Measurements from ENCODE around the gene PITPNC1.
"Not testable (repeated sequence)": the region's sequence is repeated elsewhere in the genome, so short reads cannot be mapped to it uniquely, and the experiment has no call there.

PITPNC1 gene
- 13.0 to 34.9 (median 24.7) reads per million in 18 experiments for total RNA-seq

DNA sequence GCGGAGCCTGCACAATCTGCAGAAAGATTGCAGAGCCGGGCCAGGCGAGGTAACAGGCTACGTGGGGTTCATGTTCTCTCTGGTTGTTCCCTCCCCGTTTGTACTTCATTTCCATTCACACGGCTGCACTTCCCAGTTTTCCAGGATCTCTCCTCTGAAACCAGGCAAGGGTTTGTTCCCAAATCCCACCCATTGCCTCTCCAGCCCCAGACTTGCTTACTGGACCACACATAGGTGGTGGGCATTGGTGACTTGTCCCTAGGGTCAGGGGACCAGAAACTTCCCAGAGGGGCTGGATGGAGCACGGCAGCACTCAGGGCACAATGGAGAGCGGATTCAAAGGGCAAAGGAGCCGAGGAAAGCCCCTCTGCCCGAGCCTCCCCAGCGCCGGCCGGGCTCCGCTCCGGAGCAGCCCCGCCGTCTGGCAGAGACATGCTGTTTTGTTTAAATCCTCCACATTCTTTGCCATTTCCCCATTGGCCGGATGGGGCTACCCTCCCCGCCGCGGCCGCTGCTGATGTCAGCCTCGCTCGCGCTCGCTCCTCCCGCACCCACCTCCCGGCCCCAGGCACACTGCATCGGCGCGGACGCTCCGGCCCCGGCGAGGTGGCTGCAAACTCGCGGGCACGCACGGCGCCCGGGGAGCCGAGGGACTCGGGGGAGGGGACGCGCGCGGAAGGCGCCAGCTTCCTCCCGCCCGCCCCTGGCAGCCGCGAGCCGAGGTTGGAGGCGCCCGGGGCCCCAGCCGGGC is at the start of gene PITPNC1:
PITPNC1 (plus strand) TSS at position 545 of the 751 bp plus-strand sequence.
- DNase-seq = peak; percentile 87 to 90

DNA sequence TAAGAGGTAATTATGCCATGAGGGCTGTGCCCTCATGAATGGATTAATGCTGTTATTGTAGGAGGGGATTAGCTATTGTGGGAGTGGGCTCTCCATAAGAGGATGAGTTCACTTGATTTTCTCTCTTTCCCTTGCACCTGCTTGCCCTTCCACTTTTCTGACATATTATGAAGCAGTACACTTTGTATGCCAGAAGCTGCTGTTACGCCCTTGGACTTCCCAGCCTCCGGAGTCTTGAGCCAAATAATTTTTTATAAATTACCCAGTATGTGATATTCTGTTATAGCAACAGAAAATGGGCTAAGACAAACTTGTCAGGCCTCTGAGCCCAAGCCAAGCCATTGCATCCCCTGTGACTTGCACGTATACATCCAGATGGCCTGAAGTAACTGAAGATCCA is 49.1 kb upstream of the PITPNC1 start:
- no peak for DNase-seq

DNA sequence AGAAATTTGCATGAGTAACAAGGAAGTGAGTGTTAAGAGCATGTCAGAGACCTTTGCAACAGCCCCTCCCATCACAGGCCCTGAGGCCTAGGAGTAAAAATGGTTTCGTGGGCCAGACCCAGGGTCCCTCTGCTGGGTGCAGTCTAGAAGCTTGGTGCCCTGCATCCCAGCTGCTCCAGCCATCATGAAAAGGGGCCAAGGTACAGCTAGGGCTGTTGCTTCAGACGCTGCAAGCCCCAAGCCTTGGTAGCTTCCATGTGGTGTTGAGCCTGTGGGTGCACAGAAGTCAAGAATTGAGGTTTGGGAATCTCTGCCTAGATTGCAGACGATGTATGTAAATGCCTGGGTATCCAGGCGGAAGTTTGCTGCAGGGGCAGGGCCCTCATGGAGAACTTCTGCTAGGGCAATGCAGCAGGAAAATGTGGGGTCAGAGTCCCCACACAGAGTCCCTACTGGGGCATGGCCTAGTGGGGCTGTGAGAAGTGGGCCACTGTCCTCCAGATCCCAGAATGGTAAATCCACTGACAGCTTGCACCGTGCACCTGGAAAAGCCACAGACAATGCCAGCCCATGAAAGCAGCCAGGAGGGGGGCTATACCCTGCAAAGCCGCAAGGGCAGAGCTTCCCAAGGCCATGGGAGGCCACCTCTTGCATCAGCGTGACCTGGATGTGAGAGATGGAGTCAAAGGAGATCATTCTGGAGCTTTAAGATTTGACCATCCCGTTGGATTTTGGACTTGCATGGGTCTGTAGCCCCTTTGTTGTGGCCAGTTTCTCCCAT is 45.5 kb upstream of the PITPNC1 start:
- DNase-seq = not testable (repeated sequence)

DNA sequence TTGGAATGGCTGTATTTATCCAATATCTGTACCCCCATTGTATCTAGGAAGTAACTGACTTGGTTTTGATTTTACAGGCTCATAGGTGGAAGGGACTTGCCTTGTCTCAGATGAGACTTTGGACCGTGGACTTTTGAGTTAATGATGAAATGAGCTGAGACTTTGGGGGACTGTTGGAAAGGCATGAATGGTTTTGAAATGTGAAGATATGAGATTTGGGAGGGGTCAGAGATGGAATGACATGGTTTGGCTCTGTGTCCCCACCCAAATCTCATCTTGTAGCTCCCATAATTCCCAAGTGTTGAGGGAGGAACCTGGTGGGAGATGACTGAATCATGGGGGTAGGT is 44.9 kb upstream of the PITPNC1 start:
- not testable (repeated sequence) for DNase-seq

DNA sequence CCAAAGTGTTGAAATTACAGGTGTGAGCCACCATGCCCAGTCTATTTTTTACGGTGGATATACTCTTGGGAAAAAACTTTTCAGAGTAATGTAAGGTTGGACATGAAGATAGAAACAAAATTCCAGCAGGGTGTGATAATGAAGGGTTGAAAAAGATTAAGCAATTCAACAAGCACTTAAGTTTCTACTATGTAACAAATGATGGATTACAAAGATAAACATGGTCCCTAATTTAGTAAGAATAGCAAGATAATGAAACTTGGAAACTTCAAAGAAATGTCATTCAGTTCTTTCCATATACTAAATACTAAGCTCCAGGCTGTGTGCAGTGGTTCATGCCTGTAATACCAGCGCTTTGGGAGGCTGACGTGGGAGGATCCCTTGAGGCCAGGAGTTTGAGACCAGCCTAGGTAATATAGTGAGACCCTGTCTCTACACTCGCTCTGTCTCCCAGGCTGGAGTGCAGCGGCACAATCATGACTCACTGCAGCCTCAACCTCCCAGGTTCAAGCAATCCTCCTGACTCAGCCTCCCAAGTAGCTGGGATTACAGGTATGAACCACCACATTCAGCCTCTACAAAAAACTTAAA is 41.7 kb upstream of the PITPNC1 start:
- DNase-seq = no peak

DNA sequence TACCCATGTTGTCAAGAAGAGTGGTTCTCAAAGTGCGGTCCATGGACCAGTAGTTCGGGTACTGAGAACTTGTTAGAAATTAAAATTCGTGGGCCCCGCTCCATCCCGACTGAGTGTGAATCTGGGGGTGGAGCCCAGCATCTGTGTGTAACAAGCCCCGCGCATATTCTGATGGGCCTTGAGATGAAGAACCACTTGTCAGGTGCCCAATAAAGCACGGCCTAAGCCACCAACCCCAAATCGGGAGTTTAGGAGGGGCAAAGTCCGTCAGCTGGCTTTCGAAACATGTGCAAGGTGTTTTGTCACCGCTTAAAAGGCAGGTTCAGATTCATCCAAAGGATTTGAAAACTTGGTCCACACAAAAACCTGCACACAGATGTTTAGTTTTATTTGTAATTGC is 40.2 kb upstream of the PITPNC1 start:
- DNase-seq = no peak

DNA sequence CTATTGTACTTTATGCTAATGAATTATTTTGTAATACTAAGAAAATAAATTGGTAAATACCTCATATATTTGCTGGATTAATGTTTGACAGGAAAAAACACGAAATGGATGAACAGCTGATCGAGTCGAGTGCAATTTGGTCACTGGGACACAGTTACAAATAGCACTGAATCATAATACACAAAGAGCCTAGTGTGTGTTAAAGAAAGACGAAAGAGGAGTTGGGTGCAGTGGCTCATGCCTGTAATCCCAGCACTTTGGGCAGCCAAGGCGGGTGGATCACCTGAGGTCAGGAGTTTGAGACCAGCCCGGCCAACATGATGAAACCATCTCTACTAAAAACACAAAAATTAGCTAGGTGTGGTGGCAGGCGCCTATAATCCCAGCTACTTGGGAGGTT is 38.7 kb upstream of the PITPNC1 start:
- not testable (repeated sequence) for DNase-seq

DNA sequence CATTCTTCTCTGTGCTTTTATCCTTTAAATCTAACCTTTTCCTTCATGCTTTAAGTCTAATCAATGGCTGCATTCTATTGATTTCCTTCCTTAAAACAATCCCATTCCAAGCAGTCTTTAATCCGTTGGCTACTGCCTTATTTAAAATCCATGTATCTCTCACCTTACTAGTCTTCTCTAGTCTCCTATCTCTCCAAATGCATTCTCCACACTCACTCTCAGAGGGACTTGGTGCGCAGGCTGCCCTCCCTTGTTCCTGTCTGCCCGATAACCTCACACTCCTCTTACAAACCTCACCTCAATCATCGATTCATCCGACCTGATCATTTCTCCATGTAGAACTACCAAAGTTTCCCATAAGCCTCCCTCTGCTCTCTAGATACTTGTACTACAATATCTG is 33.8 kb upstream of the PITPNC1 start:
- DNase-seq = no peak

DNA sequence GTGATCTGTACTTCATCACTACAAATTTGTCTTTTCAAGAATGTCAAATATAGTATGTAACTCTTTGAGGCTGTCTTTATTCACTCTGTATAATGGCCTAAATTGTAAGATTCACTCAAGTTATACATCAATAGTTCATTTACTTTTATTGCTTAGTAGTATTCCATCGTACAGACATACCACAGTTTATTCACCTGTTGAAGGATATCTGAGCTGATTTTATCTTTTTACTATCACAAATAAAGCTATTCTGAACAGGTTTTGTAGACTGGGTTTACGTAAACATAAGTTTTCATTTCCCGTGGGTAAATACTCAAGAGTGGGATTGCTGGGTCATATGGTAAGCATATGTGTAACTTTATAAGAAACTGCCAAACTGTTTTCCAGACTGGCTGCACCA is 29.3 kb upstream of the PITPNC1 start:
- DNase-seq = no peak

DNA sequence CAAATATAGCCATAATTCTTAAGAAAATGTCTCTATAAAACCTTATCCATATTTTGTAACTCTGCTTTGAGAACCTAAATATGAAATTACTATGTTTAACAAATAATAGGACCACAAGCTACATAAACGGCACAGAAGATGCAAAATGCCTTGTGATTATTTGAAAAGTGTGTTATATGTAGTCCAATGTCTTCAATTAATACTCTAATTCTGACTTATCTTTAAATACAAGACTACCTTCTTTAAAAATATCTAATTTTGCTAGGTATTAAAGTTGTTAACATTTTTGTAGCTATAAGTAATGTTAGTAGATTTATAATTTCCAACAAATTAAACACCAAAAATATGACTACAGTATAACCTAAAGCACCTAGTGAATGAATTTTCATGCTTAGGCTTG is 27.7 kb upstream of the PITPNC1 start:
- no peak for DNase-seq

DNA sequence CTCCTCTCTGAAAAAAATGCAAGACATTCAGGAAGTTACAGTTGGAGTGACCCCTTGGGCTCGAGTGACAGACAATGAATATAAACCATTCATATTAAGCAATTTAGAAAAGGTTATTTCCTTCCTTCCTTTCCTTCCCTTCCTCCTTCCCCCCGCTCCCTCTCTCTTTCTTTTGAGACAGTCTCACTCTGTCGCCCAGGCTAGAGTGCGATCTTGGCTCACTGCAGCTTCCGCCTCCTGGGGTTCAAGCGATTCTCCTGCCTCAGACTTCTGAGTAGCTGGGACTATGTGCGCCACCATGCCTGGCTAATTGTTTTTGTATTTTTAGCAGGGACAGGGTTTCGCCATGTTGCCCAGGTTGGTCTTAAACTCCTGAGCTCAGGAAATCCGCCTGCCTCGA is 23.9 kb upstream of the PITPNC1 start:
- peak; percentile 7 to 44 for DNase-seq

DNA sequence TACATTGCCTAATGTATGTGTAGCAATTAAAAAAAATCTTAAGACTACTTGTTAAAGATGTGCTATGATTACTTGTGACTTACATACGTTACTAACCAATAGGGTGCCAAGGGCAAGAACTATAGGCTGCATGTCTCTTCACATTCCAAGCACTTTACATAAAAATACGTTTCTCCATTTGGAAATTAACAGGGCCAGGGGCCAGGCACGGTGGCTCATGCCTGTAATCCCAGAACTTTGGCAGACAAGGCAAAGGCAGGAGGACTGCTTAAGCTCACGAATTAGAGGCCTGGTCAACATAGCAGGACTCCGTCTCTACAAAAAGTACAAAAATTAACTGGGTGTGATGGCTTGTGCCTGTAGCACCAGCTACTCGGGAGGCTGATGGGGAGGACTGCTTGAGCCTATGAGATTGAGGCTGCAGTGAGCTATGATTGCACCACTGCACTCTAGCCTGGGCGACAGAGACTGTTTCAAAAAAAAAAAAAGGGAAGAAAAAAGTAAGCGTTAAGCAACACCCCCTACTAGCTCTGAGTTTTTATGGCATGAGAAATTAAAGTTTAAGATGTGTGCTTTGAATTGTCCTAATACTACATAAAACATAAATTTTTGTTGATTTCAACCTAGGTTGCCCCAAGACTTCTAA is 23.0 kb upstream of the PITPNC1 start:
- DNase-seq = peak; percentile 73 to 86

DNA sequence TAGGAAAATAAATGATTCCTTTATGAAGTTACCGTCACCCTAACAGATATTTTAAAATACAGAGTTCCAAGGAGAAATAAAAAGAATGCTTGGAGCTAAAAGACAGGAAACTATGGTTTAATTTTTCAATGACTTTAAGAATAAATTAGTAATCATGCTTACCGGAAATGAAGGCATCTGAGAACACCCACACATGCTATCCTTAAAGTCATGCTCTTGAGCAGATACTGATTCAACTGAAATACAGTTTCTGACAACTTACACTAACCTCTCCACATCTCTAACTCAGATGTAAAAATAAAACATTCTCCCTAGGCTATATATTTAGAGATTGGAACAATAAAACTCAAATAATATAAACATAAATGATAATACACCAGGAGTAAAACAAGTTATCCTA is 18.5 kb upstream of the PITPNC1 start:
- DNase-seq = peak; percentile 10 to 11

DNA sequence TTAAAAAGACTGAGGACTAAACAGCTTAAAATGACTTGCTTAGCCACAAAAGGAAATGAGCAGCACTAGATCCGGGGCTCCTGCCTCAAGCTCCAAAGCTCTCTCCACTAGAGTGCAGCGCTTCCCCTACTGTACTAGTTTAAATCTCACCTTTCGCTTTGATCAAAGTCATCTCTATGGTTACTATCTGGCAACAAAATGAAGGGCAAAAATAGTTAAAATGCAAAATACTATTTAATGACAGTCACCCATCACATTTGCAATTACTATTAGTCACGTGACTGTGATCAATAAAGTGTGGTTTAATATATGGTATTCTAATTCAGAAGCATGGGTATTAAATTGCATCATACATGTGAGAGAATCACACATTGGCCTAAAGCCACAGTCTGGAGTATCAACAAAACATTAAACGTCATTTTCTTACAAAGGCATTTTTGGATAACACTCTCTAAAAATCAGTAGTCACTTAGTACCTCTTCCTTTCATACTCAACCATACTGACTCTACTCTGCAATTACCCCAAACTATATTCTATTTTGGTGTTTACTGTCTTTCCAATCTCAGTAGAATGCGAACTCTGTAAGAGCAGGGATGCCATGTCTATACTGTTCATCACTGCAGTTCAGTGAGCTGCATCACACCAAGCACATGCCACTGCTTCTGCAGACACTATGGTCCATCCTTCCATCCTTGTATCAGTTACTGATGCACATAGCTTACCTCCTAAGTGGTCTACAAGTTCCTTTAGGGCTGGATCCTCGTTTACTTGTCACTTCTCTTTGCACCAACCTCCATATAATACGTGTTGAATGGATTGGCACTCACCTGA is 16.9 kb upstream of the PITPNC1 start:
- DNase-seq = peak; percentile 9 to 29

DNA sequence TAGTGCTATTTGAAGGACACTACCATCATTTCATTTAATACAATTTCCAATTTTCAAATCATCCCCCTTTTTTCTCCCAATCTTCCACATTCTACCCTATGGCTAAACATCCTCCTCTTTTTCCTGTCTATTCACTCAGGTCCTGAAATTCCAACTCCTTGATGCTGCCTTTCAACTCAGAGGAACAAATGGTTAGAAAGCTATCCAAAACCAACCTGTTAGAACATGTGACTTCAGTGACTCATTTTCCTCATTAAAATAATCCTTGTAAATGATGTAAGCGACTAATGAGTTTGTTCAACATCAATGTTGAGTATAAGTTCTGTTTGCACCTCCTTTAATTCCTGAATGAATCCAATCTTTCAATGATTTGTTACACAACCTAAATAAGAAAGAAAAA is 16.2 kb upstream of the PITPNC1 start:
- DNase-seq = no peak

DNA sequence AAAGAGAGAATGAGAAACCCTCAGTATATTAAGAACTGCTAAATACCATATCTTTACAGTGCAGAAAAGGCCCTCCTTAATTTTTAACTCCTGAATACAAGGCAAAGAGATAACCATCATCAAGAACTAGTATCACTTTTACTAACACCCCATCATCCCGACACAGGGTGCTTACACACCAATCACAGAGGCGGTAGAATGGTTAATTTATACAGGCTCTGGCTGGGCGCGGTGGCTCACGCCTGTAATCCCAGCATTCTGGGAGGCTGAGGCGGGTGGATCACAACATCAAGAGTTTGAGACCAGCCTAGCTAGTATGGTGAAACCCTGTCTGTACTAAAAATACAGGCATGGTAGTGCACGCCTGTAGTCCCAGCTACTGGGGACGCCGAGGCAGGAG is 14.9 kb upstream of the PITPNC1 start:
- no peak for DNase-seq

DNA sequence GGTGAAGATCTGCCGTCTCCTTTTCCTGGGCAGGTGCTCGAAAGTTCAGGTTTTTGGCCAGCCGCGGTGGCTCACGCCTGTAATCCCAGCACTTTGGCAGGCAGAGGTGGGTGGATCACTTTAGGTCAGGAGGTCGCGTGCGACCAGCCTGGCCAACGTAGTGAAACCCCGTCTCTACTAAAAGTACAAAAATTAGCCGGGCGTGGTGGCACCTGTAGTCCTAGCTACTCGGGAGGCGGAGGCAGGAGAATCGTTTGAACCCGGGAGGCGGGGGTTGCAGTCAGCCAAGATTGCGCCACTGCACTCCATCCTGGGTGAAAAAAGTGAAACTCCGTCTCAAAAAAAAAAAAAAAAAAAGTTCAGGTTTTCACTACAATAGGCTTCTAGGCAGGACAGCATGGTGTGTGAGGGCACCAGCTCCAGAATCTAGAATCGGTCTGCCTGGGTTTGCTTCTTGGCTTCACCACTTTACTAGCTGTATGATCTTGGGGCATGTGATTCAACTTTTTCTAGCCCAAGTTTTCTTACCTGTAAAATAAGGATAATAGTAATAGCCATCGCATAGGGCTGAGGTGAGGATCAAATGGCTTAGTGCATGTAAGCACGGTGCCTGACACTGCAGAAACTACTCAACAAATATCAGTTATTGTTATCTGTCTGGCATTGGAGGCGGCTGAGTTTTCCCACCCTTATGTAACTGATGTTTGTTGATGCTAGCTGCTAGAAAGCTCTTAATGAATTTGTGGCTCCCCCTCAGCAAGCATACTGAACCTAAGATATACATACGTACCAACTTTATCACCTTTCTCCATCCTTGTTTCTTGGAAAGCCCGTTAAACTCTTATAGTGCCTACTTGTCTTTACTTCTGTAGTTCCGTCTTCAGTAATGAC is 12.0 kb upstream of the PITPNC1 start:
- DNase-seq = no peak

DNA sequence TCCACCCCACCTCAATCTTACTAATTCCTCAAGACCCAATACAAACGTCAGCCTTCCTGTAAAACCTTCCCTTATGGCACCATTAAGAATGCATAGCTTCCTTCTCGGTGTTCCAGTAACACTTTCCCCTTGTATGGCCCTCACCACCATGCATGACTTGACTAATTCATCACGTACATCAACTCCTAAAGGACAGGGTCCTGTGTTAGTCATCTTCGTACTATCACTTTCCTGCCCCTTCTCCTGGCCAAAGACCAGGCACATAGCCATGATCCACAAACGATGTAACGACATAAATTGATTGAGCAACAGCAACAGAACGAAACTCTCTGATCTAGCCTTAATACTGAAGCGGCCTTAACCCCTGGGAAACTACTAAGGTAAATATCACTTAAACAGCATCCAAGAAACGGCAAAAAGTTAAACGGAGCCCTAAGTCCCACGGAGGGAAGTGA is 11.3 kb upstream of the PITPNC1 start:
- peak; percentile 61 to 66 for DNase-seq

DNA sequence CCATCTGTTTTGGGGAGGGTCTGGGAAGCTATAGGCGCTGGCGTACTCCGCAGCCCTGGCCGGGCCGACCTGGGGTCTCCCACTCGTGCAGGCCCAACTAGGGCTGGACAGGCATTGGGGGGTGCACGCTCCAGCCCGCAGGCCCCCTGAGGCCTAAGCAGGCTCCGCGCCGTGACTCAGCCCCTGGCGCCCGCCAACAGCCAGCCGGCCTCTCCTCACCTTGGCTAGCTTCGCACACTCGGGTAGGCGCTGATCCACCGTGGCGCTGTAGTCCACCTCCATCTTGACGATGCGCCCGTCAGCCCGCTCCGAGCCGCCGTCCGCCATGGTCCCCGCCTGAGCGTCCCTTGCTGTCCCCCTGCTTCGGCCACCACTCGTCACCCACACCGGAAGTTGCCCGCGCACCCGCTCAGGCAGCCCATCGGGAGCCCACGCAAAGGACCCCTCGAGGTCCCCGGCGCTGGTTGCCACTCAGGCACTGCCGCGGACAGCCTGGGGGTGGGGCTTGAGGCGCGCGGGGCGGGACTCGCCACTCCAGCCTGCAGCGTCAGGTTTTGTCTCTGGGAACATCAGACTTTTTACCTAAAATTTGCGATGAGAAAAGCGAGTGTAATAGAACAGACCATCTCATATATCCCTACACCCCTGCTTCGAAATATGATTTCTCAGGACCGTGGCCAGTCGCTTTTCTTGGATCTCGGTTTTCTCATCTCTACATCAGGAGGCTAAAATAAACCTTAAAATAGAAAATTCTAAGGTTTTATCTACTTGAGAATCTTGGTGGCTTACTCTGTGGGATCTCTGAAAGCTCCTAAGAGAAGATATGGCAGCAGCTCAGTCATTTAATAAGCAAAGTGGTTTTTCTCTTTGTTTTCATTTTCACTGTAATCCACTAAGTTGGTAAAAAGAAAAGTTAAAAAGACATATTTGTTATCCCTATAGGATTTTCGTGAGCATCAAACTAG is 10.6 kb upstream of the PITPNC1 start, which contains the start of gene PSMD12:
PSMD12 (minus strand) TSS at position 385 of the 965 bp plus-strand sequence; CDS start at position 327, 58 bp downstream.
- peak; percentile 94 to 95 for DNase-seq

DNA sequence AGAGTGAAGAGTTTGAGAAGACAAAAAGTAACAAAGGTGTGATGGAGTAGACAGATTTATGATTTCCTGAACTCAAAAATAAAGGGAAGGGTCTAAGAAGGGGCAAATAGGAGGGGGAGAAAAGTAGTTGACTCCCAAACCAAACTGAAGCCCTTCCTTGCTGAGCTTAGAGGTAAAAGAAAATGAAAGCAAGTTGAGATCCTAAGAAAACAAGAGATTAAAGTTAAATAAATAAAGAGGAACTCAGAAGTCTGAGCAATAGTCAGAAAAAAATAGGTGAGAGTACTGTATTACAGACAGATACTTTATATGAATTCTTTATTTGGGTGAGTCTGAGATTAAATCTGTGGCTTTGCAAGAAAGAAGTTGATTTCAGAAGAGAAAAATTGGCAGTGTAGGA is 7.4 kb upstream of the PITPNC1 start:
- no peak for DNase-seq
